Liver (tissue), 9 donors: ENCODE results near the gene VWA2. TPM values are rescaled to one million over a fixed set of nuclear protein-coding genes. Genes with fewer than 3 reads are reported as not detected.

Experiments
- DNase-seq: peaks from one replicate; pipeline ENCODE4 v3.0.0-alpha.2; 2017; ENCODE audit warnings: low spot score
- H3K27ac ChIP-seq, 2 donors: one replicate each; pipeline ENCODE4 v1.7.0; 2013; ENCODE audit warnings: inconsistent platforms in 2 of 2, low read length in 2 of 2, control low read depth in 1 of 2, low read depth in 1 of 2, mild to moderate bottlenecking in 1 of 2
- H3K27me3 ChIP-seq, 4 donors: one replicate each; pipeline versions ENCODE4 v1.6.1 to v1.7.0; 2013; ENCODE audit warnings: low read length in 3 of 4, inconsistent platforms in 1 of 4, mild to moderate bottlenecking in 1 of 4, moderate library complexity in 1 of 4; ENCODE audit not compliant: control insufficient read depth in 4 of 4, insufficient read depth in 4 of 4
- H3K36me3 ChIP-seq, 4 donors: one replicate each; pipeline versions ENCODE4 v1.6.1 to v1.7.0; 2013; ENCODE audit warnings: low read length in 3 of 4, mild to moderate bottlenecking in 3 of 4, low read depth in 1 of 4, moderate library complexity in 1 of 4; ENCODE audit not compliant: control insufficient read depth in 4 of 4, insufficient read depth in 3 of 4
- H3K4me1 ChIP-seq, 4 donors: one replicate each; pipeline versions ENCODE4 v1.6.1 to v1.7.0; 2013; ENCODE audit warnings: low read length in 3 of 4, mild to moderate bottlenecking in 3 of 4, moderate library complexity in 1 of 4; ENCODE audit not compliant: control insufficient read depth in 4 of 4, insufficient read depth in 4 of 4
- H3K4me3 ChIP-seq, 3 donors: one replicate each; pipeline versions ENCODE4 v1.6.1 to v1.7.0; 2013; ENCODE audit warnings: low read length in 3 of 3, control low read depth in 1 of 3, low read depth in 1 of 3, mild to moderate bottlenecking in 1 of 3
- H3K9ac ChIP-seq, 2 donors: one replicate each; pipeline ENCODE4 v1.7.0; 2013; ENCODE audit warnings: low read length in 2 of 2, mild to moderate bottlenecking in 2 of 2, moderate library complexity in 2 of 2, control low read depth in 1 of 2, low read depth in 1 of 2
- H3K9me3 ChIP-seq, 4 donors: one replicate each; pipeline versions ENCODE4 v1.6.1 to v1.7.0; 2013; ENCODE audit warnings: low read length in 3 of 4; ENCODE audit not compliant: control insufficient read depth in 4 of 4
- ATF3 ChIP-seq: IDR thresholded peaks from 2 replicates; pipeline ENCODE4 v1.6.1; 2016; ENCODE audit warnings: antibody characterized with exemption
- EGR1 ChIP-seq, 2 donors: IDR thresholded peaks; 2 replicates each; pipeline ENCODE4 v1.6.1; 2016 to 2018; ENCODE audit warnings: antibody characterized with exemption in 2 of 2, low read depth in 2 of 2
- FOXA1 ChIP-seq: IDR thresholded peaks from 2 replicates; pipeline ENCODE4 v1.6.1; 2016; ENCODE audit warnings: antibody characterized with exemption
- FOXA2 ChIP-seq: IDR thresholded peaks from 2 replicates; pipeline ENCODE4 v1.6.1; 2016; ENCODE audit warnings: antibody characterized with exemption
- GABPA ChIP-seq, 2 donors: IDR thresholded peaks in 1 of 2; conservative IDR thresholded peaks in 1 of 2; 2 replicates each; pipeline ENCODE4 v1.6.1; 2016; ENCODE audit warnings: antibody characterized with exemption in 2 of 2, mild to moderate bottlenecking in 1 of 2, moderate library complexity in 1 of 2
- HNF4A ChIP-seq, 2 donors: conservative IDR thresholded peaks; 2 replicates each; pipeline ENCODE4 v1.6.1; 2016; ENCODE audit warnings: antibody characterized with exemption in 2 of 2, mild to moderate bottlenecking in 2 of 2
- HNF4G ChIP-seq: IDR thresholded peaks from 2 replicates; pipeline ENCODE4 v1.6.1; 2016; ENCODE audit warnings: antibody characterized with exemption
- JUND ChIP-seq, 2 donors: IDR thresholded peaks; 2 replicates each; pipeline ENCODE4 v1.6.1; 2016; ENCODE audit warnings: antibody characterized with exemption in 2 of 2
- NR2F2 ChIP-seq: IDR thresholded peaks from 2 replicates; pipeline ENCODE4 v1.6.1; 2016; ENCODE audit warnings: antibody characterized with exemption
- RAD21 ChIP-seq, 2 donors: IDR thresholded peaks; 2 replicates each; pipeline ENCODE4 v1.6.1; 2016; ENCODE audit warnings: antibody characterized with exemption in 2 of 2, mild to moderate bottlenecking in 2 of 2
- REST ChIP-seq: IDR thresholded peaks from 2 replicates; pipeline ENCODE4 v1.6.1; 2016; ENCODE audit warnings: antibody characterized with exemption, mild to moderate bottlenecking
- RXRA ChIP-seq, 2 donors: IDR thresholded peaks; 2 replicates each; pipeline ENCODE4 v1.6.1; 2017 to 2018; ENCODE audit warnings: antibody characterized with exemption in 2 of 2, mild to moderate bottlenecking in 1 of 2
- SP1 ChIP-seq: IDR thresholded peaks from 2 replicates; pipeline ENCODE4 v1.6.1; 2018; ENCODE audit warnings: antibody characterized with exemption, mild to moderate bottlenecking
- TAF1 ChIP-seq: conservative IDR thresholded peaks from 2 replicates; pipeline ENCODE4 v1.6.1; 2016; ENCODE audit warnings: antibody characterized with exemption, mild to moderate bottlenecking
- YY1 ChIP-seq: IDR thresholded peaks from 2 replicates; pipeline ENCODE4 v1.6.1; 2016; ENCODE audit warnings: antibody characterized with exemption, mild to moderate bottlenecking
- ZBTB33 ChIP-seq: IDR thresholded peaks from 2 replicates; pipeline ENCODE4 v1.6.1; 2016; ENCODE audit warnings: antibody characterized with exemption
- WGBS: extraction: QIAGEN DNeasy Blood & Tissue Kit; methylation state at CpG from one replicate; pipeline ENCODE4 v1.1.7; 2013; 5-methylcytosine and 5-hydroxymethylcytosine counted together
- polyA plus RNA-seq, 2 donors: library from polyadenylated mRNA; stranded (reverse) in 1 of 2; unstranded in 1 of 2; fragments of 200-250 nt in 1 of 2; fragments of >200 nt in 1 of 2; fragmentation: Nextera tagmentation in 1 of 2; extraction: Ambion mirVana in 1 of 2; gene quantifications; one replicate each; pipeline versions ENCODE4 v1.2.1 to v1.2.3, GENCODE V29; 2013 to 2015
- total RNA-seq, 2 donors: library from RNA; depleted of rRNA; stranded (reverse); fragments of >200 nt; gene quantifications; one replicate each; pipeline ENCODE4 v1.2.3, GENCODE V29; 2014
- TF ChIP-seq, protein P1 (sequence below): fragments of 150-350 bp; IDR thresholded peaks from 2 replicates; pipeline ENCODE4 v1.5.1; 2017; ENCODE audit warnings: improper control_type of control experiment, low read depth, low read length; ENCODE audit not compliant: missing input control
- TF ChIP-seq, protein P2 (sequence below): IDR thresholded peaks from 2 replicates; pipeline ENCODE4 v1.6.1; 2016; ENCODE audit warnings: antibody characterized with exemption
- donor health status: healthy.
- donor health status: healthy.
- donor health status: healthy.
- donor health status: healthy.
- donor health status: healthy.

VWA2 gene
- total and polyA plus RNA-seq, 4 donors = 0.05 to 0.25 TPM; not detected in 2

- H3K27ac ChIP-seq = no peak overlapping the region
These were observed 89.4 kb downstream of the VWA2 start for GRCh38 chr10:114328441-114328812.

More at GRCh38 chr10:114328441-114328812, 89.4 kb downstream of the VWA2 start:
- Histone ChIP-seq H3K27me3 (no peaks in the 10 kb centered on the region), H3K4me1 (no peaks in the 10 kb centered on the region), H3K9ac (no peak overlapping the region), H3K9me3 (no peaks in the 10 kb centered on the region), H3K4me3 (no peak overlapping the region), H3K36me3 (no peaks in the 10 kb centered on the region)
- TF ChIP-seq SP1 (no peak), GABPA (IDR thresholded peaks at IDR 0.05 in 1 of 2, conservative IDR thresholded peaks at IDR 0.05 in 1 of 2) (no peak), TAF1 (no peak), JUND (IDR thresholded peaks at IDR 0.05) (no peak), REST (no peak), NR2F2 (no peak), FOXA1 (no peak), RAD21 (IDR thresholded peaks at IDR 0.05) (no peak), ATF3 (no peak), EGR1 (IDR thresholded peaks at IDR 0.05; ENCODE audit: low read depth in 2 of 2) (no peak), RXRA (IDR thresholded peaks at IDR 0.05) (no peak), HNF4G (no peak), YY1 (no peak), HNF4A (conservative IDR thresholded peaks at IDR 0.05) (no peak), FOXA2 (no peak), ZBTB33 (no peak)
- TF ChIP-seq, protein P1, sequence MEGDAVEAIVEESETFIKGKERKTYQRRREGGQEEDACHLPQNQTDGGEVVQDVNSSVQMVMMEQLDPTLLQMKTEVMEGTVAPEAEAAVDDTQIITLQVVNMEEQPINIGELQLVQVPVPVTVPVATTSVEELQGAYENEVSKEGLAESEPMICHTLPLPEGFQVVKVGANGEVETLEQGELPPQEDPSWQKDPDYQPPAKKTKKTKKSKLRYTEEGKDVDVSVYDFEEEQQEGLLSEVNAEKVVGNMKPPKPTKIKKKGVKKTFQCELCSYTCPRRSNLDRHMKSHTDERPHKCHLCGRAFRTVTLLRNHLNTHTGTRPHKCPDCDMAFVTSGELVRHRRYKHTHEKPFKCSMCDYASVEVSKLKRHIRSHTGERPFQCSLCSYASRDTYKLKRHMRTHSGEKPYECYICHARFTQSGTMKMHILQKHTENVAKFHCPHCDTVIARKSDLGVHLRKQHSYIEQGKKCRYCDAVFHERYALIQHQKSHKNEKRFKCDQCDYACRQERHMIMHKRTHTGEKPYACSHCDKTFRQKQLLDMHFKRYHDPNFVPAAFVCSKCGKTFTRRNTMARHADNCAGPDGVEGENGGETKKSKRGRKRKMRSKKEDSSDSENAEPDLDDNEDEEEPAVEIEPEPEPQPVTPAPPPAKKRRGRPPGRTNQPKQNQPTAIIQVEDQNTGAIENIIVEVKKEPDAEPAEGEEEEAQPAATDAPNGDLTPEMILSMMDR = no peak
- TF ChIP-seq, protein P2, sequence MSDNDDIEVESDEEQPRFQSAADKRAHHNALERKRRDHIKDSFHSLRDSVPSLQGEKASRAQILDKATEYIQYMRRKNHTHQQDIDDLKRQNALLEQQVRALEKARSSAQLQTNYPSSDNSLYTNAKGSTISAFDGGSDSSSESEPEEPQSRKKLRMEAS = no peak
- DNase-seq = no peak
- WGBS = 78% methylated on average over 6 of the region's 6 CpGs
